ENCODE data around the gene TST. TPM values are rescaled to one million over a fixed set of nuclear protein-coding genes. Genes with fewer than 3 reads are reported as not detected.

TST gene
- total and polyA plus RNA-seq, 2 donors (not counting 3 experiments of a cell fraction or from before 2014, with no cell fraction given), result 39.2 to 95.1 TPM

GRCh38 chr22:37032134-37032534 lies 12.9 kb upstream of the TST start:
- BruUV-seq (replicated peaks), result no TSS peak
- CTCF ChIA-PET, result interaction anchor here (0.8 to 5.2 kb wide), 5 partner anchors 11 to 176 kb away, joined by 3 to 57 read pairs (median 7); partner anchors contain the start of genes MPST and TST

More at GRCh38 chr22:37032134-37032534, 12.9 kb upstream of the TST start:
- Histone ChIP-seq H3K4me1 (ENCODE audit: control insufficient read depth, extremely low read depth, insufficient read depth, low read length) (peaks cover 9% of the 10 kb centered on the region), H3K36me3 (ENCODE audit: control insufficient read depth in 2 of 2, extremely low read depth in 1 of 2, insufficient read depth in 2 of 2, low read length in 2 of 2) (peaks cover 6 to 15% of the 10 kb centered on the region in 2 experiments), H3K4me2 (ENCODE audit: insufficient read depth, low read length) (no peak overlapping the region), H2AFZ (ENCODE audit: low read depth, low read length) (no peak overlapping the region), H3K9me1 (replicated peaks; ENCODE audit: control insufficient read depth, extremely low read depth, insufficient read depth, low read length) (no peaks in the 10 kb centered on the region), H3K27ac (ENCODE audit: insufficient read depth, low read depth, low read length) (no peak overlapping the region), H3K9ac (replicated peaks; ENCODE audit: extremely low read depth, insufficient read depth, low read length) (no peak overlapping the region), H4K20me1 (replicated peaks; ENCODE audit: control insufficient read depth, extremely low read depth, insufficient read depth, low read length) (no peaks in the 10 kb centered on the region), H3K9me3 (replicated peaks; ENCODE audit: control insufficient read depth, insufficient read depth, low read length) (no peaks in the 10 kb centered on the region), H3K79me2 (ENCODE audit: control insufficient read depth, insufficient read depth, low read length) (no peaks in the 10 kb centered on the region), H3K27me3 (ENCODE audit: control insufficient read depth in 2 of 2, insufficient read depth in 2 of 2, low read length in 2 of 2) (no peaks in the 10 kb centered on the region), H3K4me3 (replicated peaks in 1 of 3; ENCODE audit: insufficient read depth in 1 of 3, low read depth in 1 of 3, low read length in 3 of 3) (no peak overlapping the region)
- DNase-seq (ENCODE audit: low read depth, low spot score) (no peak), FAIRE-seq (no peak)
- intact Hi-C loops (cut with micrococcal nuclease), result no loop called here
- TF ChIP-seq EZH2 (IDR thresholded peaks at IDR 0.05; ENCODE audit: borderline replicate concordance, low read depth, low read length, severe bottlenecking) (no peak), FOS (IDR thresholded peaks at IDR 0.05; ENCODE audit: borderline replicate concordance, insufficient read depth, low read length) (no peak), CTCF (IDR thresholded peaks at IDR 0.05; ENCODE audit: extremely low read depth in 1 of 2, insufficient read depth in 1 of 2, low read depth in 1 of 2, low read length in 2 of 2) (no peak), GATA2 (IDR thresholded peaks at IDR 0.05; ENCODE audit: insufficient read depth, insufficient read length, low read depth, low read length) (no peak), MYC (IDR thresholded peaks at IDR 0.05; ENCODE audit: low read depth, low read length) (no peak), JUN (IDR thresholded peaks at IDR 0.05; ENCODE audit: borderline replicate concordance, insufficient read depth, insufficient read length, low read depth) (no peak), MAX (IDR thresholded peaks at IDR 0.05; ENCODE audit: insufficient read depth, insufficient read length) (no peak), POLR2AphosphoS5 (IDR thresholded peaks at IDR 0.05; ENCODE audit: insufficient read depth, low read depth, low read length) (no peak), POLR2A (IDR thresholded peaks at IDR 0.05; ENCODE audit: low read depth, low read length) (no peak)
- dilution Hi-C loops (cut with MboI; ENCODE audit: extremely low pct_ligation_motif_present, low sequenced_read_pairs), result no loop called here
- POLR2A ChIA-PET, result no interaction called here
